GM23338 (cell line): ENCODE data around the gene KIF19. TPM values are rescaled to one million over a fixed set of nuclear protein-coding genes. Genes with fewer than 3 reads are reported as not detected.

Experiments used
- ATAC-seq: fragments of 200-7000 bp; cut with Tn5 transposase; 3 replicates; pipeline ENCODE4 v1.9.1; 2020
- DNase-seq: peaks from one replicate; pipeline ENCODE4 v3.0.0-alpha.2; 2015; ENCODE audit warnings: low spot score
- H2AFZ ChIP-seq: fragments of 200-600 bp; sonication (generic); 2 replicates; pipeline ENCODE4 v1.8.0; 2016; ENCODE audit warnings: antibody characterized with exemption, mild to moderate bottlenecking, moderate library complexity
- H3F3A ChIP-seq: fragments of 200-600 bp; sonication (generic); replicated peaks from 2 replicates; pipeline ENCODE4 v1.8.0; 2017; ENCODE audit warnings: antibody characterized with exemption, mixed run types, low read depth
- H3K27ac ChIP-seq: fragments of 200-600 bp; sonication (generic); 2 replicates; pipeline ENCODE4 v1.6.1; 2016; ENCODE audit warnings: low read depth
- H3K27me3 ChIP-seq: fragments of 200-600 bp; sonication (generic); 2 replicates; pipeline ENCODE4 v1.8.0; 2016; ENCODE audit warnings: mild to moderate bottlenecking, mixed run types, moderate library complexity; ENCODE audit not compliant: insufficient read depth
- H3K36me3 ChIP-seq: fragments of 200-600 bp; sonication (generic); 2 replicates; pipeline ENCODE4 v1.8.0; 2016; ENCODE audit warnings: mild to moderate bottlenecking; ENCODE audit not compliant: insufficient read depth
- H3K4me1 ChIP-seq: fragments of 200-600 bp; sonication (generic); 2 replicates; pipeline ENCODE4 v1.8.0; 2016; ENCODE audit warnings: mild to moderate bottlenecking, moderate library complexity; ENCODE audit not compliant: insufficient read depth
- H3K4me2 ChIP-seq: fragments of 200-600 bp; sonication (generic); 2 replicates; pipeline ENCODE4 v1.7.1; 2017; ENCODE audit warnings: mixed run types
- H3K4me3 ChIP-seq: fragments of 200-600 bp; sonication (generic); 2 replicates; pipeline ENCODE4 v1.6.1; 2016; ENCODE audit warnings: mixed run types
- H3K79me2 ChIP-seq: fragments of 200-600 bp; sonication (generic); replicated peaks from 2 replicates; pipeline ENCODE4 v1.8.0; 2017; ENCODE audit warnings: mild to moderate bottlenecking; ENCODE audit not compliant: insufficient read depth
- H3K9me2 ChIP-seq: fragments of 200-600 bp; sonication (generic); 2 replicates; pipeline ENCODE4 v1.8.0; 2017; ENCODE audit not compliant: insufficient read depth
- H4K20me1 ChIP-seq: fragments of 200-600 bp; sonication (generic); replicated peaks from 2 replicates; pipeline ENCODE4 v1.8.0; 2017; ENCODE audit warnings: mild to moderate bottlenecking; ENCODE audit not compliant: insufficient read depth
- H3K27ac Mint-ChIP-seq: 2 replicates; pipeline ENCODE4 v1.8.0; 2020; ENCODE audit warnings: inconsistent platforms, mild to moderate bottlenecking, moderate library complexity, mixed read lengths
- H3K27me3 Mint-ChIP-seq: 3 replicates; pipeline ENCODE4 v1.8.0; 2022; ENCODE audit warnings: low read depth, mild to moderate bottlenecking, moderate library complexity, mixed read lengths, inconsistent platforms; ENCODE audit not compliant: insufficient read depth, poor library complexity
- H3K36me3 Mint-ChIP-seq: 3 replicates; pipeline ENCODE4 v1.8.0; 2021; ENCODE audit warnings: low read depth, mild to moderate bottlenecking, inconsistent platforms, moderate library complexity, mixed read lengths
- H3K4me1 Mint-ChIP-seq: 3 replicates; pipeline ENCODE4 v1.8.0; 2020; ENCODE audit warnings: mild to moderate bottlenecking, inconsistent platforms, mixed read lengths
- H3K4me3 Mint-ChIP-seq: 3 replicates; pipeline ENCODE4 v1.8.0; 2021; ENCODE audit warnings: moderate library complexity, mild to moderate bottlenecking, inconsistent platforms, mixed read lengths
- H3K9me3 Mint-ChIP-seq: 3 replicates; pipeline ENCODE4 v1.8.0; 2020; ENCODE audit warnings: moderate library complexity, mild to moderate bottlenecking, inconsistent platforms, mixed read lengths
- CREB1 ChIP-seq: fragments of 250-450 bp; sonication (Bioruptor Pico); IDR thresholded peaks from 2 replicates; pipeline ENCODE4 v1.5.0; 2020; ENCODE audit warnings: low read depth, mild to moderate bottlenecking, moderate library complexity
- CTCF ChIP-seq, 2 experiments: fragments of 200-600 bp in 1 of 2; sonication (generic) in 1 of 2; conservative IDR thresholded peaks; 2 replicates each; pipeline versions ENCODE4 v1.5.1 to v1.6.1; 2016 to 2017; ENCODE audit warnings: antibody characterized with exemption in 2 of 2, low read depth in 2 of 2, mild to moderate bottlenecking in 2 of 2, moderate library complexity in 1 of 2
- ETS1 ChIP-seq: IDR thresholded peaks from 2 replicates; pipeline ENCODE4 v1.6.1; 2016; ENCODE audit warnings: antibody characterized with exemption
- EZH2 ChIP-seq: fragments of 200-600 bp; sonication (generic); IDR thresholded peaks from one replicate; pipeline ENCODE4 v1.8.0; 2017; ENCODE audit warnings: antibody characterized with exemption, mild to moderate bottlenecking, low read depth; ENCODE audit not compliant: unreplicated experiment
- EZH2phosphoT487 ChIP-seq: fragments of 200-600 bp; sonication (generic); IDR thresholded peaks from one replicate; pipeline ENCODE4 v1.8.1; 2018; ENCODE audit warnings: antibody characterized with exemption; ENCODE audit not compliant: unreplicated experiment
- JUNB ChIP-seq: IDR thresholded peaks from one replicate; pipeline ENCODE4 v1.6.1; 2016; ENCODE audit warnings: antibody characterized with exemption; ENCODE audit not compliant: unreplicated experiment
- NANOG ChIP-seq: IDR thresholded peaks from 2 replicates; pipeline ENCODE4 v1.6.1; 2016; ENCODE audit warnings: antibody characterized with exemption, borderline replicate concordance
- POLR2AphosphoS5 ChIP-seq: IDR thresholded peaks from 2 replicates; pipeline ENCODE4 v1.6.1; 2016; ENCODE audit warnings: antibody characterized with exemption, low read depth
- STAT1 ChIP-seq: IDR thresholded peaks from one replicate; pipeline ENCODE4 v1.6.1; 2016; ENCODE audit warnings: antibody characterized with exemption; ENCODE audit not compliant: unreplicated experiment
- ZNF114 ChIP-seq: fragments of 250-450 bp; sonication (Bioruptor Pico); IDR thresholded peaks from 2 replicates; pipeline ENCODE4 v1.5.0; 2020; ENCODE audit warnings: mild to moderate bottlenecking, moderate library complexity
- ZNF331 ChIP-seq: fragments of 250-450 bp; sonication (Bioruptor Pico); IDR thresholded peaks from 2 replicates; pipeline ENCODE4 v1.5.0; 2020; ENCODE audit warnings: low read depth, mild to moderate bottlenecking, moderate library complexity
- polyA plus RNA-seq: library from polyadenylated mRNA; unstranded; fragments of >200 nt; fragmentation: Nextera tagmentation; extraction: Ambion mirVana; gene quantifications from 2 replicates; pipeline ENCODE4 v1.2.1, GENCODE V29; 2016
- total RNA-seq: library from RNA; depleted of rRNA; stranded (reverse); fragments of >200 nt; shearing (Covaris generic); gene quantifications from 2 replicates; pipeline ENCODE4 v1.2.3, GENCODE V29; 2014
- TF ChIP-seq, protein P1 (sequence below): IDR thresholded peaks from one replicate; pipeline ENCODE4 v1.6.1; 2018; ENCODE audit warnings: antibody characterized with exemption; ENCODE audit not compliant: unreplicated experiment

KIF19 gene
- total and polyA plus RNA-seq, 2 experiments from 2014 or later = 0.35 to 0.36 TPM

- no peak overlapping the region for H3K27ac ChIP-seq
- H3K27ac Mint-ChIP-seq = no peak overlapping the region
Measured at GRCh38 chr17:74296548-74296936, 29.5 kb upstream of the KIF19 start.

DNA sequence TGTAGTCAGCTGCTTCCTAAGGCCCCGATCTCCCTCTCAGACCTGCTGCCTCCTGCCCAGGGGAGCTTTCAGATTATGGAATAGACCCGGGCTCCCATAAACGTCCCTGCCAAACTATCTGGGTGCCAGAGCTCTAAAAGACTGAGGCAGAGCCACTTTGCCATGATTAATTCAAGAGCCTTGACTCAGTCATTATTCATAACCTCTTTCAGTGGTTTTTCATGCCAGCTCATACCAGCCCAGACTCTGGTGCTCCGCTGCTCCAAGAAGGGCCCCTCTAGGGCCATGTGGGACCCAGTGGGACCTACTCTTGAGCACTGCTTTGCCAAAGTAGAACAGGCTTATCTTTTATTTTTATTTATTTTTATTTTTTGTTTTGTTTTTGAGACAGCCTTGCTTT is 28.1 kb upstream of the KIF19 start:
- no peaks in the 10 kb centered on the region for H3K79me2 ChIP-seq
- no peaks in the 10 kb centered on the region; the same call in 2 of the 3 replicates for H3K9me3 Mint-ChIP-seq
- H2AFZ ChIP-seq = no peak overlapping the region
- no peaks in the 10 kb centered on the region for H3K27me3 ChIP-seq
- H3K4me3 ChIP-seq = no peak overlapping the region
- H3K27me3 Mint-ChIP-seq = peaks cover 16% of the 10 kb centered on the region
- H3K4me1 ChIP-seq = no peaks in the 10 kb centered on the region
- no peak for DNase-seq
- H3K9me2 ChIP-seq = no peaks in the 10 kb centered on the region
- H3K27ac Mint-ChIP-seq = no peak overlapping the region
- H4K20me1 ChIP-seq = no peaks in the 10 kb centered on the region
- no peak overlapping the region for H3K27ac ChIP-seq
- ATAC-seq = no peak
- H3K36me3 ChIP-seq = no peaks in the 10 kb centered on the region
- H3K4me3 Mint-ChIP-seq = no peak overlapping the region
- peaks cover 2% of the 10 kb centered on the region; the same call in 1 of the 3 replicates for H3K4me1 Mint-ChIP-seq
- H3K36me3 Mint-ChIP-seq = no peaks in the 10 kb centered on the region; the same call in 2 of the 3 replicates
- H3F3A ChIP-seq = no peaks in the 10 kb centered on the region
- no peak overlapping the region for H3K4me2 ChIP-seq
- TF ChIP-seq ZNF331 (CRISPR knock-in tag) (no peak), CREB1 (CRISPR knock-in tag) (no peak), STAT1 (no peak), JUNB (no peak), NANOG (no peak), POLR2AphosphoS5 (no peak), EZH2phosphoT487 (no peak), ZNF114 (CRISPR knock-in tag) (no peak), CTCF (conservative IDR thresholded peaks at IDR 0.05; ENCODE audit: low read depth in 2 of 2) (no peak), EZH2 (no peak), ETS1 (no peak)
- TF ChIP-seq, protein P1, sequence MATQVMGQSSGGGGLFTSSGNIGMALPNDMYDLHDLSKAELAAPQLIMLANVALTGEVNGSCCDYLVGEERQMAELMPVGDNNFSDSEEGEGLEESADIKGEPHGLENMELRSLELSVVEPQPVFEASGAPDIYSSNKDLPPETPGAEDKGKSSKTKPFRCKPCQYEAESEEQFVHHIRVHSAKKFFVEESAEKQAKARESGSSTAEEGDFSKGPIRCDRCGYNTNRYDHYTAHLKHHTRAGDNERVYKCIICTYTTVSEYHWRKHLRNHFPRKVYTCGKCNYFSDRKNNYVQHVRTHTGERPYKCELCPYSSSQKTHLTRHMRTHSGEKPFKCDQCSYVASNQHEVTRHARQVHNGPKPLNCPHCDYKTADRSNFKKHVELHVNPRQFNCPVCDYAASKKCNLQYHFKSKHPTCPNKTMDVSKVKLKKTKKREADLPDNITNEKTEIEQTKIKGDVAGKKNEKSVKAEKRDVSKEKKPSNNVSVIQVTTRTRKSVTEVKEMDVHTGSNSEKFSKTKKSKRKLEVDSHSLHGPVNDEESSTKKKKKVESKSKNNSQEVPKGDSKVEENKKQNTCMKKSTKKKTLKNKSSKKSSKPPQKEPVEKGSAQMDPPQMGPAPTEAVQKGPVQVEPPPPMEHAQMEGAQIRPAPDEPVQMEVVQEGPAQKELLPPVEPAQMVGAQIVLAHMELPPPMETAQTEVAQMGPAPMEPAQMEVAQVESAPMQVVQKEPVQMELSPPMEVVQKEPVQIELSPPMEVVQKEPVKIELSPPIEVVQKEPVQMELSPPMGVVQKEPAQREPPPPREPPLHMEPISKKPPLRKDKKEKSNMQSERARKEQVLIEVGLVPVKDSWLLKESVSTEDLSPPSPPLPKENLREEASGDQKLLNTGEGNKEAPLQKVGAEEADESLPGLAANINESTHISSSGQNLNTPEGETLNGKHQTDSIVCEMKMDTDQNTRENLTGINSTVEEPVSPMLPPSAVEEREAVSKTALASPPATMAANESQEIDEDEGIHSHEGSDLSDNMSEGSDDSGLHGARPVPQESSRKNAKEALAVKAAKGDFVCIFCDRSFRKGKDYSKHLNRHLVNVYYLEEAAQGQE = no peak

More at GRCh38 chr17:74296548-74296936, 29.5 kb upstream of the KIF19 start:
- ATAC-seq (peak; percentile 80), DNase-seq (peak; percentile 81)
- no peaks in the 10 kb centered on the region for H3K9me2 ChIP-seq
- H3K4me1 ChIP-seq = no peaks in the 10 kb centered on the region
- TF ChIP-seq NANOG (no peak), JUNB (no peak), ZNF114 (CRISPR knock-in tag) (no peak), CTCF (conservative IDR thresholded peaks at IDR 0.05; ENCODE audit: low read depth in 2 of 2) (peak; percentile 58 to 75)
- Mint-ChIP-seq H3K27me3 (peaks cover 16% of the 10 kb centered on the region), H3K4me3 (no peak overlapping the region), H3K9me3 (no peaks in the 10 kb centered on the region; the same call in 2 of the 3 replicates), H3K36me3 (no peaks in the 10 kb centered on the region; the same call in 2 of the 3 replicates), H3K4me1 (peaks cover 2% of the 10 kb centered on the region; the same call in 1 of the 3 replicates)
- H3K27me3 ChIP-seq = no peaks in the 10 kb centered on the region
- no peaks in the 10 kb centered on the region for H3F3A ChIP-seq
- no peak overlapping the region for H2AFZ ChIP-seq
- H3K4me2 ChIP-seq = no peak overlapping the region
- no peaks in the 10 kb centered on the region for H3K79me2 ChIP-seq
- H3K4me3 ChIP-seq = no peak overlapping the region
- no peaks in the 10 kb centered on the region for H4K20me1 ChIP-seq
- H3K36me3 ChIP-seq = no peaks in the 10 kb centered on the region
